ENCODE data around the gene ARMC2. TPM values are rescaled to one million over a fixed set of nuclear protein-coding genes. Genes with fewer than 3 reads are reported as not detected.

ARMC2 gene
- polyA plus RNA-seq, 1 experiment, result 5.1 TPM

GRCh38 chr6:108868647-108869046 lies 20.4 kb downstream of the ARMC2 start:
- Histone ChIP-seq H3K4me3 (ENCODE audit: low read depth, low read length) (no peak overlapping the region), H3K27me3 (ENCODE audit: control insufficient read depth, insufficient read depth, low read length) (no peaks in the 10 kb centered on the region), H3K27ac (ENCODE audit: low read depth, low read length) (no peak overlapping the region), H3K9me3 (ENCODE audit: control insufficient read depth, insufficient read depth, low read length) (no peaks in the 10 kb centered on the region)
- no peak for TF ChIP-seq CTCF (IDR thresholded peaks at IDR 0.05; ENCODE audit: low read depth, low read length)
- DNase-seq (ENCODE audit: low read depth, low spot score), result no peak
- CTCF ChIA-PET, result no interaction called here
- POLR2A ChIA-PET, result no interaction called here

GRCh38 chr6:108869876-108870275 lies 21.7 kb downstream of the ARMC2 start:
- H3K27ac ChIP-seq (ENCODE audit: low read depth, low read length), result no peak overlapping the region
- no peak for TF ChIP-seq CTCF (IDR thresholded peaks at IDR 0.05; ENCODE audit: low read depth, low read length)
- no peak for DNase-seq (ENCODE audit: low read depth, low spot score)
- no peaks in the 10 kb centered on the region for H3K27me3 ChIP-seq (ENCODE audit: control insufficient read depth, insufficient read depth, low read length)
- H3K9me3 ChIP-seq (ENCODE audit: control insufficient read depth, insufficient read depth, low read length), result no peaks in the 10 kb centered on the region
- H3K4me3 ChIP-seq (ENCODE audit: low read depth, low read length), result no peak overlapping the region
- ChIA-PET CTCF (no interaction called here), POLR2A (no interaction called here)

GRCh38 chr6:108870357-108870756 lies 22.1 kb downstream of the ARMC2 start:
- DNase-seq (ENCODE audit: low read depth, low spot score), result no peak
- ChIA-PET POLR2A (no interaction called here), CTCF (interaction anchor here (1.0 kb wide), 1 partner anchor 35 kb away, joined by 3 read pairs; no protein-coding TSS in a partner anchor)
- H3K4me3 ChIP-seq (ENCODE audit: low read depth, low read length), result no peak overlapping the region
- no peak for TF ChIP-seq CTCF (IDR thresholded peaks at IDR 0.05; ENCODE audit: low read depth, low read length)
- H3K9me3 ChIP-seq (ENCODE audit: control insufficient read depth, insufficient read depth, low read length), result no peaks in the 10 kb centered on the region
- no peaks in the 10 kb centered on the region for H3K27me3 ChIP-seq (ENCODE audit: control insufficient read depth, insufficient read depth, low read length)
- no peak overlapping the region for H3K27ac ChIP-seq (ENCODE audit: low read depth, low read length)

- Histone ChIP-seq H3K9me3 (ENCODE audit: control insufficient read depth, insufficient read depth, low read length) (no peaks in the 10 kb centered on the region), H3K27me3 (ENCODE audit: control insufficient read depth, insufficient read depth, low read length) (no peaks in the 10 kb centered on the region), H3K4me3 (ENCODE audit: low read depth, low read length) (no peak overlapping the region), H3K27ac (ENCODE audit: low read depth, low read length) (no peak overlapping the region)
- no peak for DNase-seq (ENCODE audit: low read depth, low spot score)
- ChIA-PET CTCF (interaction anchor here (1.0 kb wide), 1 partner anchor 201 kb away, joined by 4 read pairs; no protein-coding TSS in a partner anchor), POLR2A (no interaction called here)
- TF ChIP-seq CTCF (IDR thresholded peaks at IDR 0.05; ENCODE audit: low read depth, low read length), result no peak
Observed at GRCh38 chr6:108872141-108872557, 23.9 kb downstream of the ARMC2 start.

- Histone ChIP-seq H3K27me3 (ENCODE audit: control insufficient read depth, insufficient read depth, low read length) (no peaks in the 10 kb centered on the region), H3K9me3 (ENCODE audit: control insufficient read depth, insufficient read depth, low read length) (no peaks in the 10 kb centered on the region), H3K4me3 (ENCODE audit: low read depth, low read length) (no peak overlapping the region), H3K27ac (ENCODE audit: low read depth, low read length) (no peak overlapping the region)
- DNase-seq (ENCODE audit: low read depth, low spot score), result no peak
- POLR2A ChIA-PET, result no interaction called here
- CTCF ChIA-PET, result interaction anchor here (1.0 kb wide), 1 partner anchor 200 kb away, joined by 4 read pairs; no protein-coding TSS in a partner anchor
- TF ChIP-seq CTCF (IDR thresholded peaks at IDR 0.05; ENCODE audit: low read depth, low read length), result no peak
Observed at GRCh38 chr6:108872575-108872974, 24.4 kb downstream of the ARMC2 start.
